ENCODE data around the gene HIF1A.
"Not testable (repeated sequence)": the region's sequence is repeated elsewhere in the genome, so short reads cannot be mapped to it uniquely, and the experiment has no call there.

Gene HIF1A

GRCh38 chr14:61726778-61727658 is 31.7 kb downstream of the HIF1A start:
- Mint-ChIP-seq H3K4me1 (ENCODE audit: low read depth) (peaks cover 23% of the 10 kb centered on the region), H3K36me3 (ENCODE audit: low read depth) (peaks cover 96% of the 10 kb centered on the region), H3K4me3 (no peak overlapping the region), H3K27ac (no peak overlapping the region), H3K27me3 (no peaks in the 10 kb centered on the region), H3K9me3 (no peaks in the 10 kb centered on the region)
- intact Hi-C loops (cut with micrococcal nuclease), result no loop called here

- Mint-ChIP-seq H3K27ac (peak overlapping the region; percentile 14), H3K27me3 (no peaks in the 10 kb centered on the region), H3K9me3 (no peaks in the 10 kb centered on the region), H3K4me1 (ENCODE audit: low read depth) (peaks cover 11% of the 10 kb centered on the region), H3K36me3 (ENCODE audit: low read depth) (peaks cover 95% of the 10 kb centered on the region), H3K4me3 (no peak overlapping the region)
- intact Hi-C loops (cut with micrococcal nuclease), result loop anchor here (5.0 kb wide), 1 partner anchor 269 kb away; no protein-coding TSS in a partner anchor
Measured at GRCh38 chr14:61730756-61731373, 35.6 kb downstream of the HIF1A start.

GRCh38 chr14:61733972-61734371 is 38.7 kb downstream of the HIF1A start:
- intact Hi-C loops (cut with micrococcal nuclease), result loop anchor here (5.0 kb wide), 1 partner anchor 272 kb away; no protein-coding TSS in a partner anchor
- H3K9me3 Mint-ChIP-seq, result no peaks in the 10 kb centered on the region
- no peak overlapping the region for H3K4me3 Mint-ChIP-seq
- no peak overlapping the region for H3K27ac Mint-ChIP-seq
- peaks cover 95% of the 10 kb centered on the region for H3K36me3 Mint-ChIP-seq (ENCODE audit: low read depth)
- peaks cover 15% of the 10 kb centered on the region for H3K4me1 Mint-ChIP-seq (ENCODE audit: low read depth)
- no peaks in the 10 kb centered on the region for H3K27me3 Mint-ChIP-seq

- peaks cover 13% of the 10 kb centered on the region for H3K4me1 Mint-ChIP-seq (ENCODE audit: low read depth)
- H3K9me3 Mint-ChIP-seq, result no peaks in the 10 kb centered on the region
- H3K36me3 Mint-ChIP-seq (ENCODE audit: low read depth), result peaks cover 95% of the 10 kb centered on the region
- no peaks in the 10 kb centered on the region for H3K27me3 Mint-ChIP-seq
- intact Hi-C loops (cut with micrococcal nuclease), result no loop called here
- H3K4me3 Mint-ChIP-seq, result no peak overlapping the region
- no peak overlapping the region for H3K27ac Mint-ChIP-seq
Measured at GRCh38 chr14:61736751-61737150, 41.4 kb downstream of the HIF1A start.

- Mint-ChIP-seq H3K4me3 (no peak overlapping the region), H3K27me3 (no peaks in the 10 kb centered on the region), H3K27ac (no peak overlapping the region), H3K4me1 (ENCODE audit: low read depth) (peaks cover 13% of the 10 kb centered on the region), H3K9me3 (no peaks in the 10 kb centered on the region), H3K36me3 (ENCODE audit: low read depth) (peaks cover 98% of the 10 kb centered on the region)
- intact Hi-C loops (cut with micrococcal nuclease), result no loop called here
Measured at GRCh38 chr14:61737915-61738314, 42.6 kb downstream of the HIF1A start.

GRCh38 chr14:61739133-61739532 is 43.8 kb downstream of the HIF1A start:
- no peaks in the 10 kb centered on the region for H3K9me3 Mint-ChIP-seq
- H3K4me1 Mint-ChIP-seq (ENCODE audit: low read depth), result peaks cover 13% of the 10 kb centered on the region
- H3K27me3 Mint-ChIP-seq, result no peaks in the 10 kb centered on the region
- H3K27ac Mint-ChIP-seq, result no peak overlapping the region
- peaks cover 95% of the 10 kb centered on the region for H3K36me3 Mint-ChIP-seq (ENCODE audit: low read depth)
- intact Hi-C loops (cut with micrococcal nuclease), result no loop called here
- H3K4me3 Mint-ChIP-seq, result no peak overlapping the region

- peaks cover 15% of the 10 kb centered on the region for H3K4me1 Mint-ChIP-seq (ENCODE audit: low read depth)
- no peak overlapping the region for H3K27ac Mint-ChIP-seq
- no peaks in the 10 kb centered on the region for H3K9me3 Mint-ChIP-seq
- peaks cover 95% of the 10 kb centered on the region for H3K36me3 Mint-ChIP-seq (ENCODE audit: low read depth)
- H3K4me3 Mint-ChIP-seq, result no peak overlapping the region
- H3K27me3 Mint-ChIP-seq, result no peaks in the 10 kb centered on the region
- intact Hi-C loops (cut with micrococcal nuclease), result no loop called here
Measured at GRCh38 chr14:61742371-61742770, 47.1 kb downstream of the HIF1A start.

GRCh38 chr14:61744238-61744637 is 48.9 kb downstream of the HIF1A start:
- no peak overlapping the region for H3K4me3 Mint-ChIP-seq
- no peaks in the 10 kb centered on the region for H3K9me3 Mint-ChIP-seq
- H3K4me1 Mint-ChIP-seq (ENCODE audit: low read depth), result peaks cover 15% of the 10 kb centered on the region
- no peak overlapping the region for H3K27ac Mint-ChIP-seq
- H3K36me3 Mint-ChIP-seq (ENCODE audit: low read depth), result peaks cover 85% of the 10 kb centered on the region
- no peaks in the 10 kb centered on the region for H3K27me3 Mint-ChIP-seq
- intact Hi-C loops (cut with micrococcal nuclease), result no loop called here

- H3K27ac Mint-ChIP-seq; intact Hi-C loops (cut with micrococcal nuclease); H3K27me3 Mint-ChIP-seq; H3K9me3 Mint-ChIP-seq: not testable (repeated sequence)
- H3K4me3 Mint-ChIP-seq, result peak overlapping the region; percentile 23
- peaks cover 72% of the 10 kb centered on the region for H3K36me3 Mint-ChIP-seq (ENCODE audit: low read depth)
- H3K4me1 Mint-ChIP-seq (ENCODE audit: low read depth), result peaks cover 14% of the 10 kb centered on the region
Measured at GRCh38 chr14:61746346-61746745, 51.0 kb downstream of the HIF1A start.

GRCh38 chr14:61746881-61747280 is 51.6 kb downstream of the HIF1A start:
- H3K27ac Mint-ChIP-seq, result no peak overlapping the region
- no peaks in the 10 kb centered on the region for H3K27me3 Mint-ChIP-seq
- intact Hi-C loops (cut with micrococcal nuclease), result no loop called here
- peak overlapping the region; percentile 17 for H3K4me3 Mint-ChIP-seq
- peaks cover 19% of the 10 kb centered on the region for H3K4me1 Mint-ChIP-seq (ENCODE audit: low read depth)
- H3K36me3 Mint-ChIP-seq (ENCODE audit: low read depth), result peaks cover 70% of the 10 kb centered on the region
- no peaks in the 10 kb centered on the region for H3K9me3 Mint-ChIP-seq

- no peaks in the 10 kb centered on the region for H3K9me3 Mint-ChIP-seq
- intact Hi-C loops (cut with micrococcal nuclease), result no loop called here
- no peaks in the 10 kb centered on the region for H3K27me3 Mint-ChIP-seq
- H3K4me3 Mint-ChIP-seq, result peak overlapping the region; percentile 17
- peaks cover 66% of the 10 kb centered on the region for H3K36me3 Mint-ChIP-seq (ENCODE audit: low read depth)
- H3K27ac Mint-ChIP-seq, result no peak overlapping the region
- peaks cover 24% of the 10 kb centered on the region for H3K4me1 Mint-ChIP-seq (ENCODE audit: low read depth)
Measured at GRCh38 chr14:61747342-61747741, 52.0 kb downstream of the HIF1A start.

GRCh38 chr14:61749264-61749663 is 54.0 kb downstream of the HIF1A start:
- H3K27me3 Mint-ChIP-seq, result no peaks in the 10 kb centered on the region
- intact Hi-C loops (cut with micrococcal nuclease), result no loop called here
- peak overlapping the region; percentile 90 for H3K27ac Mint-ChIP-seq
- peaks cover 38% of the 10 kb centered on the region for H3K4me1 Mint-ChIP-seq (ENCODE audit: low read depth)
- peak overlapping the region; percentile 92 for H3K4me3 Mint-ChIP-seq
- H3K9me3 Mint-ChIP-seq, result no peaks in the 10 kb centered on the region
- peaks cover 51% of the 10 kb centered on the region for H3K36me3 Mint-ChIP-seq (ENCODE audit: low read depth)

GRCh38 chr14:61749867-61750266 is 54.6 kb downstream of the HIF1A start:
- peak overlapping the region; percentile 90 for H3K27ac Mint-ChIP-seq

More at GRCh38 chr14:61749867-61750266, 54.6 kb downstream of the HIF1A start:
- H3K36me3 Mint-ChIP-seq (ENCODE audit: low read depth), result peaks cover 45% of the 10 kb centered on the region
- intact Hi-C loops (cut with micrococcal nuclease), result loop anchor here (1.0 kb wide), 1 partner anchor 55 kb away; the partner anchor contains the start of gene HIF1A
- H3K4me1 Mint-ChIP-seq (ENCODE audit: low read depth), result peaks cover 40% of the 10 kb centered on the region
- H3K27me3 Mint-ChIP-seq, result no peaks in the 10 kb centered on the region
- no peaks in the 10 kb centered on the region for H3K9me3 Mint-ChIP-seq
- peak overlapping the region; percentile 92 for H3K4me3 Mint-ChIP-seq

Measured in dendritic cell treated with granulocyte-macrophage colony-stimulating factor and Interleukin-4, amounts not matched to agents 40 ng/mL and 50 ng/mL, for 4 days (primary cell).